Renal pelvis (tissue), 4 donors: ENCODE results near the gene ARHGEF10L. TPM values are rescaled to one million over a fixed set of nuclear protein-coding genes. Genes with fewer than 3 reads are reported as not detected.
A peak's percentile ranks its signal among the peaks of the same experiment; 100 is the strongest.

Source experiments
- DNase-seq: peaks from one replicate; pipeline ENCODE4 v3.0.0-alpha.2; 2013
- polyA plus RNA-seq, 3 donors: library from polyadenylated mRNA; unstranded; fragments of 120-200 nt; gene quantifications; one replicate each; pipeline ENCODE4 v1.2.1, GENCODE V29; 2013; ENCODE audit not compliant: insufficient read length in 3 of 3

Gene ARHGEF10L
- polyA plus RNA-seq, 3 donors, result 49.1 to 57.4 (median 56.4) TPM

DNA sequence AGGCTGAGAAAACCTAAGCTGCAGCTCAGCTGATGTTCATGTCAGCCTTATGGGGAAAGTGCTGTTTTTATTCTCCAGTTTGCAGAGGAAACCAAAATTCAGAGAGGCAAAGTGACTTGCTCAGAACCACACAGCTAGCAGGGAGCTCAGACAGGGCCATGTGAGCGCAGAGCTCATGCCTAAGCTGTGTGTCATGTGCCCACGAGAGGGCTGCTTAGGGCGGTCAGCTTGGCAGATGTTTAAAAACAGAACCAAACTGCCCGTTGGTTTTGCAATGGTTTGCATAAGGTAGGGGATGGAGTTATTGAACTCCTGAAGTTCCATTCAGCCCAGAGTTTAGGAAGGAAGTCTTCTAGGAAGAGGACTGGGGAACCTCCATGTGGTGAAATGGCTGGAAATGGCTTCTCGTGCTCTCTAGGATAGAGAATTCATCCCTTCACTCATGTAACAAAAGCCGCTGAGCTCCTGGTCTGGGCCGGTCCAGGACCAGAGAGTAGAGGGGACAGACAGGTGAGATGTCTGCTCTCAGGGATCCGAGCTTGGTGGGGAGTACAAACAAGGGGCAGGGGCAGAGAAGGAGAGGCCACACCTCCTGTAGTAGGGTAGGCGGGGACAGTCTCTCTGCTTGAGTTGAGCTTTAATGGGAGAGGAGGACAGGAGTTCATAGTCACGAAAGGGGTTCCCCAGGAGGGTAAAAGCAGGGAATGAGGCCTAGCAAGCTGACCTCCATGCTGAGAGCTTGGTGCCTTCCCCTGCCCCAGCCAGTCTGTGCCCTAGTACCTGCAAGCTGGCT lies 46.9 kb downstream of the ARHGEF10L start:
- DNase-seq, result no peak

DNA sequence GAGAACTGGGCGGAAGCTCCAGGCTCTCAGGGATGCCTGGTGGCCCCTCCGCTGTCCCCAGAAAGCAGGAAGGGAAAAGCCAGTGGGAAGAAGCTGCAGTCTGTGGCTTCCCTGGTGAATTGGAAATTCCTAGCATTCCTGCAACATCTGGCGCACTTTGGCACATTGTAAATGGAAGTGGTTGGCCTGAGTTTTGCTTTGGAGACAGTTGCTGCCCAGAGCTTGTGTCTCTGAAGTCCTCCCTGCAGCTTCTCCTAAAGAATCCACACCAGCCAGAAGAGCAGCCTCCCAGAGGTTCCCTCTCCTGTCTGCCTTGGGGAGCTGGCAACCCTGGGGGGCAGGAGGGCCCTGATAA lies 48.2 kb downstream of the ARHGEF10L start:
- DNase-seq, result no peak

DNA sequence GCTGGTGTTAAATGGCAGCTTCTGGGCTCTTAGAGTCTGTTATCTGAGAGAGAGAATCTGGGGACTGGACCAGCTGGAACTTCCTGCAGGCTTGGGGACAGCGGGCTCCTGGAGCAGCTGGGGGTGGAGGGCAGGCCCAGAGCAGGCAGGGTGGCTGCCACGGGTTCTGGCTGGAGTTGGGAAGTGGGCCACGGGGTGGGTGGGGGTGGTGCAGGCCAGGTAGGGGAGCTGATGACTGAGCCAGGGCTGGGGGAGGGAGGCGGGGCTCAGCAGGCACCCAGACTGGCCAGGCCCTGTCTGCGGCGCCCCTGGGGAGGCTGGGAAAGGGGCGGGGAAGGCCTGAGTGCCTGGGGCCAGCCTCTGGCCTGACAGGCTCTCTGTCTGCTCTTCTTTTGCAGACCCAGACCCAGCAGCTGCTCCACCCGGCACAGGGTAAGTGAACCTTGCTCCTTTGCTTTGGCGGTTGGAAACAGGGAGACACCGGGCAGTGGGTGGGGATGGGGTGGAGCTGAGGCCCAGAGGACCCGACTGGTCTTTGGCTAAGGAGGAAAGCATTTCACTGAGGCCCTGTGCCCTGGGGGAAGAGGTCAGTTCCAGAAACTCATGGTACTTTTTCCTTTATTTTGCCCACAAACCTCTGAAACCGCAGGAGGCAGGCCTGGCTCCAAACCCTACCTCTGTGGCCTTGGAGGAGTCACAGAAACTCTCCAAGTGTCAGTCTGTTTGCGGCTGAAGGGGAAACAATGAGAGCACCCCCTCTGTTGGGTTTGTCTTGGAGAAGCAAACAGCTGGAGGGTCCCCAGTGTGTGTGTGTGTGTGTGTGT lies 48.8 kb downstream of the ARHGEF10L start:
- no peak for DNase-seq

DNA sequence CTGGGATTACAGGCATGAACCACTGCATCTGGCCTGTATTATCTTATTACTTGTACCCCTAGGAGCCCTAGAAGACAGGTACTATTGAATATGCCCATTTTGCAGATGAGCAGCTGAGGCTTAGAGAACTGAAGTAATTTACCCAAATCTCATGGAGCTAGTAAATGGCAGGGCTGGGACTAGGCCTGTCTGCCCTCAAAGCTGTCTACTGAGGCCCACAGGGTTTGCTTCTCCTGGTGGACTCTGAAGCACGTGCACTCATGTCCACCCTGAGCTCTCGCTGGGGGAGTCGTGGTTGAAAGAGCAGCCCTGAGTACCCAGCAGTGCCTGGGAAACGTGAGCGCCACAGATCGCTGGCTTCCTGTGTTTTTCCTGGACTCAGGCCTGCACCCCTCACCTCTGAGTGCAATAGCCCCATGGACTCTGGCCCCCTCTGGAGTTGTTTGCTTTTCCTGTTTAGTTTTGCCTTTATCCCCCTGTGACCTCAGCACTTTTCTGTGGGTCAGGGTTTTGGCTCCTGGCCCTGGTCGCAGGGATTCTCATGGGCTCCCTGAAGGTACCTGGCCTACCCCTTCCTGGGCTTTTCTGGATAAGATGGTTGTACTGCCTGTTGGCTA lies 52.4 kb downstream of the ARHGEF10L start:
- DNase-seq, result no peak

DNA sequence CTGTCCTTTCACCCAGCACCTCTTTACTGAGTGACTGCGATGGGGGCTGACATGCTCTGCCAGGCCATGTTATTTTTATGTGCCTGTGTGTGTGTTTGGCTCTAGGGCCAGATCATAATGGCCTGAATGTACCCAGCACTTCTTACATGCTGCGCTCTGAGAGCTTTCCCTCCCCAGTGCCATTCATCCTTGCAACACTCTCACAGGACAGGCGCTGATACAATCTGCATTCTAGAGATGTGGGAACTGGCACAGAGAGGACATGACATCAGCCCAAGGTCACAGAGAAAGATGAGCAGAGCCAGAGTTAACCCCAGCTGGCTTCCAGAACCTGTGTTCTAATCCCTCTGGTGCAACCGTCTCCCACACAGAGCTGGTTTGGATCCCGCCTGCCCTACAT lies 54.5 kb downstream of the ARHGEF10L start:
- no peak for DNase-seq

DNA sequence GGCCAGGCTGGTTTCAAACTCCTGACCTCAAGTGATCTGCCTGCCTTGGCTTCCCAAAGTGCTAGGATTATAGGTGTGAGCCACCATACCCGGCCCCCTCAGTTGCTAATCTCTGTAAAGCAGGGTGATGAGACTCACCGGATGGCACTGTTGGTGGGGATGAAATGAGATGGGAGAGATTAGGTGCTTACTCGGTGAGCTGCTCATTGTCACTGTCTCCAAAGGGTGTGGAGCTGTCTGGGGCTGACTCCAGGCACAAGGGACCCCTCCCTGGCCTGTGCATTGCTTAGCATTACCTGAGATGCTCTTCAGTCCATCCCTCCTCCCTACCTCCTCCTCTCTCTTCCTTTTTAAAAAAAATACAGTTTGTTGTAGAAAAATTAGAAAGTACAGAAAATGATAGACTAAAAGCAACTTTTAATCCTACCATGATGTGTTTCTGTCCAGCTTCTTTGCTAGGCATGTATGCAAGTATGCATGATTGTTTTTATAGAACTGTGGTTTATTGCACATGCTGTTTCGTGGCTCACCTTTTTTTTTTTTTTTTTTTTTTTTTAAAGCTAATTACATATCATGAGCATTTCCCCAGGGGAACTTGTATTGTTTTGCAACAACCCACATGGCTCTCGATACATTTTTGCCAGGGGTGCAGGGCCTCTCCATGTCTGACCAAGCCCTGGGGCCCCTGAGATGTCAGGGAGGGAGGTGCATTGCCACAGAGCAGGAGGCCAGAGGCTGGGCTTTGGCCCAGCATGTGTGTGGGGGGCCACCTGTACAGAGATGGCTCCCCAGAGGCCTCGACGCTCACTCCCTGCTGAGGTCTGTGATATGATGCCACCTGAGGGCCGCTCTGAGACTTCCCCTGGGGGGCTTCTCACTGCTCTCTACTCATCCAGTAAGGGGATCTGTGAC lies 55.4 kb downstream of the ARHGEF10L start:
- DNase-seq, result no peak

DNA sequence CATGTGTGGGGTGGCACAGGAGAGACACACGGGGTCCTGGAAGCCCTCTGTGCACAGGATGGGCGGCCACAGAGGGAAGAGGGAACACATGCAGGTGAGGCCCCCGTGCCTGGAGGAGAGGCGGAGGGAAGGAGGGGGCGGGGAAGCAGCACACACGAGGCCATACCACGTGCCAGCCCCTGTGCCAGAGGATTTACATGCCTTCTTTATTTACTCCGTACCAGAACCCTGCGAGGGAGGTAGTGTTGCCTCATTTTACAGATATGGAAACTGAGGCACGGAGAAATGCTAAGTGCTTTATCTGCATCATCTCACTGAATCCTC lies 56.1 kb downstream of the ARHGEF10L start:
- no peak for DNase-seq

DNA sequence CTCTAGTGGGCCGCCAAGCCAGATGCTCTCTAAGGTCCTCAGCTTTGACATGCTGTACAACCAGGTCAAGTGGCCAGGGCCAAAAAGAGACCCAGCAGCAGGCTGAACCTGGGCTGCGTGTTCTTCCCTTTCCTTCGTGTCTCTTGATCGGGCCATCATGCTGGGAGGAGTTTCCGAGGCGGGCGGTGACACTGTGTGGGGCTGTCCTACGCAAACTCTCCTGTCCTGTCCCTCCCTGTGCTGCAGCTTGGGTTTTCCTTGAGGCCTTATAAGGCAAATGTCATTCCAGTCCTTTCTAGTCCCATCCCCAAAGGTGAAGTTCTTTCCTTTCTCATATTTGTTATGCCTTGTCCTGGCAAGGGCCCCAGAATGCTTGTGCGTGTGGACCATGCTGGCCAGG lies 56.7 kb downstream of the ARHGEF10L start:
- no peak for DNase-seq

DNA sequence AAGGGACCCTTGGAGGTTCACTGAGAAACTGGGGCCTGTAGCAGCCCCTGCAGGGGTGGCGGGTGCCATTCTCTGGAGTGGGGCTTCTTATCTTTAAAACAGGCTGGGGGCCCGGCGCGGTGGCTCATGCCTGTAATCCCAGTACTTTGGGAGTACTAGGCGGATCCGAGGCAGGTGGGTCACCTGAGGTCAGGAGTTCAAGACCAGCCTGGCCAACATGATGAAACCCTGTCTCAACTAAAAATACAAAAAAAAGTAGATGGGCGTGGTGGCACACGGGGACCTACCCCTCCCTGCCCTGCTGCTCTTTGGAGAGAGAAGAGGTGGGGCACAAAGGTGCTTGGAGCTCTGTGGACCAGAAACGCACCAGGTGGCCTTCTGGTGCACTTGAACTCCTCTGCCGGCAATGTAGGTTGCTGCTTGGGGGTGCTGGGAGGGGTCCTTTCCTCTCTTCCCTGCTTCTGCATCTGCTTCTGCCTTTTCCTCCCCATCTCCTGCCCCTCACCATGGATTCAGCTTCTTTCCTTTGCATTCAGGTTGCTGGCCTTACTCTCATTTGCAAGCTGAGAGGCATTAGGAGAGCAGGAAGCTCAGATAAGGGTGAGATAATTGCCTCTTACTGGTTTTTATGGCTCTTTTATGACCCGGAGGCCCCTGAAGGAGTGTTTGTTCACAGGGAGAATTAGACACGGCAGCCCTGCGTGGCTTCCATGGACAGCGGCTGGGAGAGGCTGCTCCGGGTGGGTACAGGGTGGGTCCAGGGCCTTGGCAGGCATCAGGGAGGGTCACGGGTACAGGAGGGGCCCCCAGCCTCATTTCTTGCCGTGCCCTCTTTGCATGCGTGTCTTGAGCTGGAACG lies 57.4 kb downstream of the ARHGEF10L start:
- DNase-seq, result no peak

DNA sequence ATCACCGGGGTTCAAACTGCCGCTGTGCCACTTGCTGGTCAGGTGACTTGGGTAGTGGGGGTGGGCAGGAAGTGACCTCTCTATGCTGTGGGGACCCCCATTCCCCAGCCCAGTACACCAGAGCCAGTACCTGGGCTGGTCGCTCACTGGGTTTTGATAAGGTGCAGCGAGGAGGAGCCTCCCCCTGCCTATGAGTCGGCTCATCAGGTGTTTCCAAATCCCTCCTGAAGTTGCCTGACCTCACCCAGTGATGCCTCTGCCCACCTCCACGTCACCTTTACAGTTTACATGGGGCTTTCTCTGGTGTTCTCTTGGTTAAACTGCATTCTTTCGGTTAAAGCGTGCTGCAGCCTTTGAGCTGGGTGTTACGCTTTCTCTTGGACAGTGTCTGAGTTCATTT lies 58.2 kb downstream of the ARHGEF10L start:
- no peak for DNase-seq

DNA sequence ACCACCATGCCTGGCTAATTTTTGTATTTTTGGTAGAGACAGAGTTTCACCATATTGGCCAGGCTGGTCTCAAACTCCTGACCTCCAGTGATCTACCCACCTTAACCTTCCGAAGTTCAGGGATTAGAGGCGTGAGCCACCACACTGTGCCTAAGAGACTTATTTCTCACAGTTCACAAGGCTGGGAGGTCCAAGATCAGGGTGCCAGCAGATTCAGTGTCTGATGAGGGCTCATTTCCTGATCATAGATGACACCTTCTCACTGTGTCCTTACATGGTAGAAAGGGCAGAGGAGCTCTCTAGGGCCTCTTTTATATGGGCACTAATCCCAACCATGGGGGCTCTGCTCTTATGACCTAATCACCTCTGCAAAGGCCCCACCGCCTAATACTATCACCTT lies 58.8 kb downstream of the ARHGEF10L start:
- DNase-seq, result no peak

DNA sequence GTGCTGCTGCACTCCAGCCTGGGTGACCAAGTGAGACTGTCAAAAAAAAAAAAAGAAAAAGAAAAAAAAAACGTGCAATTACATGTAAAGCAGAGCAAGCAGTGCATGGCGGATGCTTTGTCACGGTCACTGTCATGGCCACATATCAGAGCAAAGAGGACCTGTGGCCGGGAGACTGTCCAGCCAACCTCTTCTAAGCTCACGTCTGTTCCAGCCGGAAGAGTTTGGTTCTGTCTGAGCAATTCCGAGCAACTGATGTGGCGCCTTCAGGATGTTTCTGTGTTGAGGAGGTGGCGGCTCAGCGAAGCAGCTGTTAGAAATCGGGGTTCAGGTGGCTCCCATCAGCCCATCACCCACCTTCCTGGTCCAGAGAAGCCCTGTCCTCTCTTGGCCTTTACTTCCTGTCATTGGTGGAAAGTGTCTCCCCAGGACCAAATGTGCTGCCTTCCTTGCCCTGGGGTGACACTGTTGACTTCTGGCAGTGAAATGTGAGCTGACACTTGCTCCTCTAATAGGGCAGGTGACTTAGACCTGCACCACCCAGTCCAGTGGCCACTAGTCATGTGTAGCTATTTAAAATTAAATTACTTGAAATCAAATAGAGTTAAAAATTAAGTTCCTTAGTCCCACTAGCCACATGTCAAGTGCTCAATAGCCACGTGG lies 59.9 kb downstream of the ARHGEF10L start:
- no peak for DNase-seq

DNA sequence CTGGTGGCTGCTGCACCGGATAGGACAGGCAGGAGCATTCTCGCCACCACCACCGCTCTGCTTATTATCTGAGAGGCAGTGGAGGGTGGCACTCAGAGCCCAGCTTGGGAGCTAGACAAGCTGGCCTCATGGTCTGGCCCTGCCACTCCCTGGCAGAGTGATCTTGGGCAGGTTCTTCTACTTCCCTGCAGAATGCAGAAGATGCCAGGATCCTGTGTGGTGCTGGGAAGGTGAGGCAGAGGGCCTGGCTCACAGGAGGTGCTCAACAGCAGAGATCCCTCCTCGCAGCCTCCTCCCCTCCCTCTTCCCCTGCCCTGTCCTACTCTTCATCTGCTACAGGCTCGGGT lies 60.4 kb downstream of the ARHGEF10L start:
- no peak for DNase-seq

DNA sequence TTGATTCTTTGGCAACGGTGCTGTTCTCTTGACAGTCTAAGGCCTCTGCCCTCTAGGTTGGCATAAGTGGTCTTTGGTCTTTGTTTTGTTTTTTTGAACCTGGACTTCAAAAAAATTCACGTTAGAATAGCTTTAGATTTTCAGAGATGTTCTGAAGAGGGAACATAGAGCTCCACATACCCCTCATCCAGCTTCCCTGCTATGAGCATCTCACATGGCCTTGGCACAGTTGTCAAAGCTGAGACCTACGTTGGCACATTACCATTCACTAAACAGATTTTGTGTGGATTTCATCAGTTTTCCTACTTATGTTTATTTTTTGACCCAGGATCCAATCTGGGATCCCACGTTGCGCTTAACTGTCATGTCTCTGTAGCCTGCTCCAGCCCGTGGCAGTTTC lies 60.8 kb downstream of the ARHGEF10L start:
- no peak for DNase-seq

DNA sequence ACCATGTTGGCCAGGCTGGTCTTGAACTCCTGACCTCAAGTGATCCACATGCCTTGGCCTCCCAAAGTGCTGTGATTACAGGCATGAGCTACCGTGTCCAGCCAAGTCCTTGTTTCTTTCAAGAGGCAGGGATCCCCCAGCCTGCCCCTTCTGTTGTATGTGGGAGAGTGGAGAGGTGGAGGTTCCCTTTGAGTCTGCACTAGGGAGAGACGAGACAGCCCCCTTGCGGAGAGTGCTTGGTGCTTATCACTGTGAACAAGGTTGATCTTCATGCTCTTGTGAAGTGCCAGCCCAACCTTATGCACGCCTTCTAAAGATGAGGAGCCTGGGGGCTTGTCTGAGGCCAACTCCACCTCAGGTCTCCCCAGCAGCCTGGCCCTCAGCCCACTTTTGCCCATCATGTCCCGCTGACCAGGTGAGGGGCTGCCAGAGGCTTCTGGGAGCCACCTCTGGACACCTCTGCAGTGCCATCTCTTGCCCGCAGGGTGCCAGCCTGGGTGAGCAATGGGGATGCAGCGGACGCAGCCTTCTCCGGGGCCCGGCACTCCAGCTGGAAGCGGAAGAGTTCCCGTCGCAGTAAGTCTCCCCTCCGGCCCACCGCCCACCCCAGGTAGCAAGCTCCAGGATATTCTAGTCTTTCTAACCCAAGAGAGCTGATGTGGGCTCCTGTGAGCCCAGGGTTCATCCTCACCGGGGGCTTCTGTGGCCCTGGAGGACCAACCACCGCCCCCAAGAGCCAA lies 62.3 kb downstream of the ARHGEF10L start:
- no peak for DNase-seq

DNA sequence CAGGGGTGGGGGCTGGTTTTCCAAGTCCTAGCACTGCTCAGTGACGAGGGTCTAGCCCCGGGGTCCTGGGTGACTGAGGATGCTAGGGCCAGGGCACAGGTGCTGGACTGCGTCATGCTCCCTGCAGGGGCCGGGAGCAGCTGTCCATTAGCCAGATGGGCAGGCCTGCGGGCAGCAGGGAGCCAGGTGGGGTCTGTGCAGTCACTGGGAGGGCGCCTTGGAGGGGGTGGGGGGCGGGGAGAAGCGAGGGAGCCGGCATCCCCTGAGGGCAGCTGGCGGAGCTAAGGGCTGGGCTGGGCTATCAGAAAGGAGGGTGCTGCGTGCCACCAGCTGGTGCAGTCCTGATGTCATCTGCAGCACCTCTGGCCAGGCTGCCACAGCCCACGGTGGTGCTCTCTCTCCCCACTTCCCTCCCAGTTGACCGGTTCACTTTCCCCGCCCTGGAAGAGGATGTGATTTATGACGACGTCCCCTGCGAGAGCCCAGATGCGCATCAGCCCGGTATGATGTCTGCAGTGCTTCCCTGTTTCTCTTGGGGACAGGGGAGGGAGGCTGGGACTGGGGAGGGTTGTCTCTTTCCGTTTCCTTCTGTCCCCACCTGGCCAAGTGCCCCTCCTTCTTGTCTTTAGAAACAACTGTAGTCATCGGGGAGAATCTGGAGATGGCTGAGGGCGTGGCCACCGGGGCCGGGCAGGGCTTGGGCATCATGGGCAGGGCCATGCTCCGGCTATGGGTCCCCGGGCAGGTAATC lies 63.8 kb downstream of the ARHGEF10L start:
- no peak for DNase-seq

DNA sequence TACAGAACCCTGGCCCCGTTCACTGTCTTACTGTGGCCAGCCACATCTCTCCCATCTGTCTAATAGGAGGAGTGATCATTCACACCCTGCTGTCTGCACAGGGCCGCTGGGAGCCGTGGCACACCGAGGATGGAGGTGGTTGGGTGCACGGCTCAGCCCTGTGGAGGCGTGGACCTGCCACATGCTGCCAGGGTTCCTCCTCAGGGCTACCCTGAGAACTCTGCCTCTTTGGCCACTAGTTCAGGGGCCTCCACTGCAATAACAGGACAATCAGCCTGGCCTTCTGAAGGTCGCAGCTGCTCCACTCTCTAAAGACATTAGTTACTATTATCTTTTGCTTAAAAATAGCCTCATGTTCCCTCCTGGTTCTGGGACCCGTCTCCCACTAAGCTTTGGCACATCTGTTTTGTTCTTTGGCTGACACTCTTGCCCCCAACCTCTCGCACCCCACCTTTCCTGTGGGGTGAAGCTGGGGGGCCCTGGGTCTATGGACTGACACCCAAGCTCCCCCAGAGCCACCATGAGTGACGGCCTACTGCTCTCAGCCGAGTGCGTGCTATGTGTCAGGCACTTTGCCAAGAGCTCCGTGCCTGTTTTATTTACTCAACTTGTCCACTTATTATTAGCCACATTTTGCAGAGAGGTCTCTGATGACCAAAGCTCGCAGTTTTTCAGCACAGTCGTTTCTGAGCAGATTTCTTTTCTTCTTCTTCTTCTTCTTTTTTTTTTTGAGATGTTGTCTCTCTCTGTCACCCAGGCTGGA lies 66.3 kb downstream of the ARHGEF10L start:
- DNase-seq, result no peak

DNA sequence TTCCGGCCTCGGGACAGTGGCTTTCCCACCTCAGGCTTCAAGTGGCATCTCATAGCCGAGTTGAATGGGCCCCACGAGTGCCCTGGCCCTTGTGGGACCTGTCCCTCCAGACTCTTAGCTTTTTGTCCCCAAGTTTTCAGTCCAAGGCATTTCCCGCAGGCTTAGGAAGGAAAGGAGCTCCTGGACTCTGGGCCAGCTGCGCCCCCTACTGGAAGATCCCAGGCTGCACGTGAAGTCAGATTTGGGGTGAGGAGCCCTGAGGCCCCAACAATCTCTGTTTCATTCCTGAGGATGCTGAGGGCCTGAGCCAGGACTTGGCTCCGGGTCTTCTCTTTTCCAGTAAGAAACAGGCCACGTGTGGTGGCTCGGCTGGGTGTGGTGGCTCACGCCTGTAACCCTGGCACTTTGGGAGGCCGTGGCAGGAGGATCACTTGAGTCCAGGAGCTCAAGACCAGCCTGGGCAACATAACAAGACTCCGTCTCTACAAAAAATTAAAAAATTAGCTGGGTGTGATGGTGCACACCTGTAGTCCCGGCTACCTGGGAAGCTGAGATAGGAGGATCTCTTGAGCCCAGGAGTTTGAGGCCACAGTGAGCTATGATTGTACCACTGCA lies 67.4 kb downstream of the ARHGEF10L start:
- DNase-seq, result peak; percentile 60
